ENCODE results near the gene CLEC17A.
"Not testable (repeated sequence)": the region's sequence is repeated elsewhere in the genome, so short reads cannot be mapped to it uniquely, and the experiment has no call there.

CLEC17A gene

GRCh38 chr19:14616407-14616806 is 33.5 kb downstream of the CLEC17A start:
- TF ChIP-seq ZFX (IDR thresholded peaks at IDR 0.05; ENCODE audit: borderline replicate concordance): no peak
- no peak for TF ChIP-seq CTCF (IDR thresholded peaks at IDR 0.05)
- H3K27ac ChIP-seq: no peak overlapping the region

GRCh38 chr19:14619404-14619803 is 36.5 kb downstream of the CLEC17A start:
- no peak overlapping the region for H3K27ac ChIP-seq
- TF ChIP-seq CTCF (IDR thresholded peaks at IDR 0.05) (no peak), ZFX (IDR thresholded peaks at IDR 0.05; ENCODE audit: borderline replicate concordance) (no peak)

GRCh38 chr19:14624491-14624890 is 41.6 kb downstream of the CLEC17A start:
- not testable (repeated sequence) for H3K27ac ChIP-seq

- no peak overlapping the region for H3K27ac ChIP-seq
- TF ChIP-seq ZFX (IDR thresholded peaks at IDR 0.05; ENCODE audit: borderline replicate concordance) (no peak), CTCF (IDR thresholded peaks at IDR 0.05) (no peak)
These were observed 46.7 kb downstream of the CLEC17A start for GRCh38 chr19:14629557-14629956.

- no peak for TF ChIP-seq ZFX (IDR thresholded peaks at IDR 0.05; ENCODE audit: borderline replicate concordance)
- TF ChIP-seq CTCF (IDR thresholded peaks at IDR 0.05): no peak
- no peak overlapping the region for H3K27ac ChIP-seq
These were observed 49.4 kb downstream of the CLEC17A start for GRCh38 chr19:14632286-14632685.

GRCh38 chr19:14639536-14640277 is 56.8 kb downstream of the CLEC17A start:
- TF ChIP-seq ZFX (IDR thresholded peaks at IDR 0.05; ENCODE audit: borderline replicate concordance) (no peak), CTCF (IDR thresholded peaks at IDR 0.05) (no peak)
- H3K27ac ChIP-seq: no peak overlapping the region

GRCh38 chr19:14648506-14648905 is 65.6 kb downstream of the CLEC17A start:
- TF ChIP-seq ZFX (IDR thresholded peaks at IDR 0.05; ENCODE audit: borderline replicate concordance) (no peak), CTCF (IDR thresholded peaks at IDR 0.05) (no peak)
- H3K27ac ChIP-seq: no peak overlapping the region

GRCh38 chr19:14649020-14649419 is 66.1 kb downstream of the CLEC17A start:
- TF ChIP-seq CTCF (IDR thresholded peaks at IDR 0.05) (no peak), ZFX (IDR thresholded peaks at IDR 0.05; ENCODE audit: borderline replicate concordance) (no peak)
- H3K27ac ChIP-seq: no peak overlapping the region

Data from 22Rv1 (cell line).